Smooth muscle cell of the brain vasculature (primary cell): ENCODE measurements around the gene TMIE.
"Not testable (repeated sequence)": the region's sequence is repeated elsewhere in the genome, so short reads cannot be mapped to it uniquely, and the experiment has no call there.

Experiments used
- DNase-seq: peaks from one replicate; pipeline ENCODE4 v3.0.0-alpha.2; 2012; ENCODE audit warnings: low read depth, low spot score

TMIE gene

DNA sequence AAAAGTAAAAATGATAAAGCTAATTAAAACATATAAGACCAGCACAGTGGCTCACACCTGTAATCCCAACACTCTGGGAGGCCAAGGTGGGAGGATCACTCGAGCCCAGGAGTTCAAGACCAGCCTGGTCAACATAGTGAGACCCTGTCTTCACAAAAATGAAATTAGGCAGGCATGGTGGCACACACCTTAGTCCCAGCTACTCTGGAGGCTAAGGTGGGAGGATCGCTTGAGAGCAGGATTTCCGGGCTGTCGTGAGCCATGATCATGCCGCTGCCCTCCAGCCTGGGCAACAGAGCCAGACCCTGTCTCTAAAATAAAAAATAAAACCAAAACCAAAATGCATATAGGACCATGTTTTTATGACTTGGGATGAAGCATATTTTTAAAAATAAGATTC, 21.3 kb downstream of the TMIE start:
- no peak for DNase-seq

DNA sequence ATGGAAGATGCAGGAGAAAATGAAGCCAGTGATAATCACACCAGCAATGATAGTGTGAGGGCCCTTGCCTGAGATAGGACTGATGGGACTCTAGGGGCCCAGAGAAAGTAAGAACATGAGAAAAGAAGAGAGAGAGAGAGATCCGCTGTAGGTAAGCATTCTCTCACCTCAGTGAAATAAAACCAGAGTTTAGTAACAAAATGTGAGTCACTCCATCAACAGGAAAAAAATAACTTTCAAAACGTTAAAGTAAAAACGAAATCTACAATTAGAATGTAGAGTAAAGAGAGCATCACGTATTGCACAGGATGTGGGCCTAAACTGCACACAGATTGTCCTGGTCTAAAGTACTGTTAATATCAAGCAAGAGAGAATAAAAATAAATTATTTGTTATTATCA, 23.2 kb downstream of the TMIE start:
- DNase-seq = no peak

GRCh38 chr3:46725621-46726314, 24.6 kb downstream of the TMIE start:
- no peak for DNase-seq

GRCh38 chr3:46729038-46729437, 27.8 kb downstream of the TMIE start:
- no peak for DNase-seq

DNA sequence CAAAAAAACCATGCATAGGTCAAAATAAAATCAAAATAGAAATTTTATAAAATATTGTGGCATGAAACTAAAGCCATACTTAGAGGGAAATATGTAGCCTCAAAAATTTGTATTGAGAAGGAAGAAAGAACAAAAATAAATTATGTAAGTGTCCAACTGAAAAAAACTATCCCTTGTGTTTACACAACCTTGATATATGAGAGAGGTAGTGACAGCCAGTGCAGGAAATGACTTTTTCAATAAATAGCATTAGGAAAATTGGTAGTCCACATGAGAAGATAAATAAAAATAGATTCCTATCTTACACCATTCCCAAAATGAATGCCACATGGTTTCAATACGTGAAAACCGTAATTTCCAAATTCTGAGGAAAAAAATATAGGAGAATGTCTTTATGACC, 29.6 kb downstream of the TMIE start:
- DNase-seq = no peak

- no peak for DNase-seq
Observed at GRCh38 chr3:46731795-46732194, 30.6 kb downstream of the TMIE start.

- DNase-seq = no peak
Observed at GRCh38 chr3:46733026-46733800, 32.0 kb downstream of the TMIE start.

DNA sequence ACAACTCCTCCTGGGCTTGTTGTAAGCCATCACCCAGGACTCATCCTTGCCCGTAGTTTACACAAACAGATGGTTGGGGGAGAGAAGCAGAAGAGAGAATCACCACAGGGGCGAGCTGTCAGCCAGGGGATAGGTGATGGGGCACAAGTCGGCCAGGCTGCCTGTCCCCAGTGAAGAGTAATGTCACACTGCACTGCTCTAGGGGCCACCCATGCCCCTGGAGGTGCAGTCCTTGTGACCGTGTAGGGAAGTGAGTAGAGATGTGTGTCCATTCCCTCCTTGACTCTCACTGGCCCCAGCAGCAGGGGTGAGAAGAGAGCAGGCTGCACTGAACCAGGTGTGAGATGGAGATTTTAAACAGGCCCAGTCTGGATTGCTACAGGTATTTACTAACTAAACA, 33.6 kb downstream of the TMIE start:
- DNase-seq = no peak

- no peak for DNase-seq
Observed at GRCh38 chr3:46736006-46736872, 35.0 kb downstream of the TMIE start.

GRCh38 chr3:46737329-46737731, 36.1 kb downstream of the TMIE start:
- no peak for DNase-seq

GRCh38 chr3:46739565-46739964, 38.4 kb downstream of the TMIE start:
- not testable (repeated sequence) for DNase-seq

DNA sequence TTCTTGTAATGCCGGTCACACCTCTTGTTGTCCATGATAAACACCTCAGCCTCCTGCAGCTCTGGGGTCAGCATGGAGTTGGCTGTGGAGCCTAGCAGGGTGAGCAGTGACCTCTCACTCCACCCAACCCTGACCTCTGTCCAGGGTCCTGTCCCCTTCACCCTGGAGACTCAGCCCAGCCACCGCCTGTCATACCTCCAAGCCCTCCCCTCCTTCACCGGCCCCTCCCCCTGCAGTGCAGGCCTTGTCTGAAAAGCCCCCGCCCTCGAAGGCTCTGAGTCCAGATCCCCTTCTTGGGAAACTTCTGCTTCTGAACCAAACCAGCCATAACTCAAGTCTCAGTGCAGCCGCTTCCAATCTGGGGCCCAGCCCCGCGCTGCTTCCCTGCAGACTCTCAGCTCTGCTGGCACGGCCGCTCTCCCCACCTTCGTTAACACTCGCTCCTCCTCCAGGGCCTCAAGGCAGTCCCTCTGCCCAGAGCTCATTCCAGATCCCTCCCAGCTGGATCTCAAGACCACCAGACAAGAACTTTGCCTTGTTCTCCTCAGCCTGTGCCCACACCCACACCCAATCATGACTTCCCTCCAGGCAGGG, 41.9 kb downstream of the TMIE start:
- no peak for DNase-seq

GRCh38 chr3:46746711-46747110, 45.5 kb downstream of the TMIE start:
- DNase-seq = no peak

- DNase-seq = no peak
Observed at GRCh38 chr3:46748170-46748569, 47.0 kb downstream of the TMIE start.

GRCh38 chr3:46749129-46749528, 47.9 kb downstream of the TMIE start:
- DNase-seq = no peak

DNA sequence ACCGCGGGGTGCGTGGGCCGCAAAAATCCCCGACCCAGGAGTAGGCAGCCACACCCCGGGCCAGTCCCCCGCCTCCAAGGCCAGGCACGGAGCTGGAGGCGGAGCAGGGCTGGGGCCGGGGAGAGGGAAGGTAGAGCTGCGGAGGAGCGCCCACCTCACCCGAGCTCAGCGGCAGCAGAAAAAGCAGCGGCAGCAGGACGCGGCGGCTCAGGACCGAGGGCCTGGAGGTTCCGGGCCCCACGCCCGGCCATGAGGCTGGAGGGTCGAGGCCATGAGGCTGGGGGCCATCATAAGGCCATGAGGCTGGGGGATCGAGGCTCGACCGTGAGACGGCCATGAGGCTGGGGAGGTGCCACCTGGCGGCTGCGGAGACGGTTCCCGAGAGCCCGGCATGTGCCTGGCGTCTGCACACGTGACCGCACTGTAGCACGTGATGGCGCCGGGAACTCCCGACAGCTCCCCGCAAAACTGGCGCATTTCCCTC, 49.4 kb downstream of the TMIE start:
- DNase-seq = no peak

GRCh38 chr3:46753127-46753526, 51.9 kb downstream of the TMIE start:
- DNase-seq = not testable (repeated sequence)

- no peak for DNase-seq
Observed at GRCh38 chr3:46755646-46756045, 54.5 kb downstream of the TMIE start.

GRCh38 chr3:46756642-46757041, 55.5 kb downstream of the TMIE start:
- no peak for DNase-seq

DNA sequence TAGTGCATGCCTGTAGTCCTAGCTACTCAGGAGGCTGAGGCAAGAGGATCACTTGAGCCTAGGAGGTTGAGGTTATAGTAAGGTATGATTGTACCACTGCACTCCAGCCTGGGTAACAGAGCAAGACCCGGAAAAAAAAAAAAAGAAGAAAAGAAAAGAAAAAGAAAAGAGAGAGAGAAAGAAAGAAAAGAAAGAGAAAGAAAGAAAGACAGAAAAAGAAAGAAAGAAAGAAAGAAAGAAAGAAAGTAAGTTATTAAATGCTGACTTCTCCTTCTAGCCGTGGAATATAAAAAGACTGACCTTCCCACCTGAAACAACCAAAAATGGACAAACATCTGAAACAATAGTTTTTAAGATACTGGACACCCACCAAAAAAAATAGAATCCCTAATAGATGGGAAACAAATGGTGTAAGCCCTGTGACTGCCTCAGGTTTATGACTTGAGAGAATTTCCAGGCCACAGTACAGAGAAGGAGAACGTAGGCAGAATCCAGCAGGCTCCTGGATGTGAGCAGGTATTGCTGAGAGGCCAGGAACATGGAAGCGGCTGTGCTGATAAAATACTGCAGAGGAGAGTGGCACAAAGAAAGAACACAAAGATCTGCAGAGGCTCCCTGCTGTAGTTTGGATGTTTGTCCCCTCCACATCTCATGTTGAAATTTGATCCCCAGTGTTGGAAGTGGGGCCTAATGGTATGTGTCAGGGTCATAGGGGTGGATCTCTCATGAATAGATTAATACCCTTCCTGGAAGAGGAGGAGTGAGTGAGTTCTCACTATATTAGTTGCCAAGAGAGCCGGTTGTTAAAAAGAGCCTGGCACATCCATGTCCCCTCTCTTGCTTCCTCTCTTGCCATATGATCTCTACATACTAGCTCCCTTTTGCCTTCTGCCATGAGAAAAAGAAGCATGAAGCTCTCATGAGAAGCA, 58.3 kb downstream of the TMIE start:
- no peak for DNase-seq
